DMS153 (cell line): ENCODE measurements around the gene ALOX5AP.
A peak's percentile ranks its signal among the peaks of the same experiment; 100 is the strongest.

Experiments used
- DNase-seq: peaks from one replicate; lab custom pipeline; 2025; lab: John Stamatoyannopoulos, UW

Gene ALOX5AP

DNA sequence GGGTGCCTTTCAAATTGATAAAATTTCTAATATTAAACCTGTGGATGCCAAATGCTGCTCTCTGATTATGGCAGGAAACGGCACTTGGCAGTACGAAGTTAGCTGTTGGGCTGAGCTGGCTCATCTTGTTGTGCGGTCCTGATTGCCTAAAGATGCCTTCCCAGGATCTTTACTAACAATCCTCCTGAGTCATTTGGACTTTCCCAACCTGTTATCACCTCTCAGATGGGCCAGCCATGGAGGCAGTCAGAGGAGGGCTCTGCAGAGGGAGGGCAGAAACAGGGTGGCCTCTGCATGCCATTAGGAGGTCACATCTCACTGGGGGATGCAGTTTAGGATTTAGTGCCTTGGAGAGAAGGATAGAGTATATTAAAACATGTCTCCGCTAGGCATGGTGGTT, 27.3 kb downstream of the ALOX5AP start:
- no peak for DNase-seq

GRCh38 chr13:30763786-30764413, 28.6 kb downstream of the ALOX5AP start:
- DNase-seq, result no peak

- no peak for DNase-seq
Observed at GRCh38 chr13:30766231-30766630, 30.9 kb downstream of the ALOX5AP start.

GRCh38 chr13:30770929-30771328, 35.6 kb downstream of the ALOX5AP start:
- DNase-seq, result no peak

- DNase-seq, result no peak
Observed at GRCh38 chr13:30773561-30773960, 38.2 kb downstream of the ALOX5AP start.

GRCh38 chr13:30774214-30774730, 38.9 kb downstream of the ALOX5AP start:
- DNase-seq, result no peak

DNA sequence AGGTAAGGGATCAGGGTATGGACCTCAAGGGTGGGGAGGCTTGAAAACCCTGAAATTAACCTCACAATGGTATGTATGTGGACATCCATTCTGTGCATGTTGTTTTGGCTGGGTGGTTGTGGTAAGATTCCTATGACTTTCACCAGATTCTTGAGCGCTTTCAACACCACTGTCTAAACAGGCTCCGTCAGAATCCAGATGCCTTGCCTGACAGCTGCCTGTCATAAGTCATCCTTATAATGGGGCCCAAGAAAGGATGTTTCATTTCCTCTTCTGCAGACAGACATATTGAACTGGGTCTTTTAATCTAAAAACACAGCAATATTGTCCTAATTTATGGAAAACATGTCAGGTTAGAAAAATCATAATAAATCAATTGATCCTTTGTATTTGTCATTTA, 41.3 kb downstream of the ALOX5AP start:
- DNase-seq, result no peak

- no peak for DNase-seq
Observed at GRCh38 chr13:30779016-30779415, 43.7 kb downstream of the ALOX5AP start.

DNA sequence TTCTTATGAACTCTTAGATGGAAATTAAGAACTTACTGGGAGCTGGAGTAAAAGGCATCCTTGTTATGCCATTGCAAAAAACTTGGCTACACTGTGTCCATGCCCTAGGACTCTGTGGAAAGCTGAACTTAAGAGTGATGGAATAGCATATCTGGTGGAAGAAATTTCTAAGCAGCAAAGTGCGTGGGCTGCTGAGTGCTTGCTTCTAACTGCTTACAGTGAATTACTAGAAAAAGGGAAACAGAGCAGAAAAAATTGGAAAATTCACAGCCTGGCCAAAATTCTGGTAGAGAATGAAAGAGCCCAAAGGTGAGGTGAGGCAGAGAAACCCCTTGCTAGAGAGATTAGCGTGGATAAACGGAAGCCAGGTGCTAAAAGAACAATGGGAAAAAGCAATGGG, 44.3 kb downstream of the ALOX5AP start:
- DNase-seq, result no peak

DNA sequence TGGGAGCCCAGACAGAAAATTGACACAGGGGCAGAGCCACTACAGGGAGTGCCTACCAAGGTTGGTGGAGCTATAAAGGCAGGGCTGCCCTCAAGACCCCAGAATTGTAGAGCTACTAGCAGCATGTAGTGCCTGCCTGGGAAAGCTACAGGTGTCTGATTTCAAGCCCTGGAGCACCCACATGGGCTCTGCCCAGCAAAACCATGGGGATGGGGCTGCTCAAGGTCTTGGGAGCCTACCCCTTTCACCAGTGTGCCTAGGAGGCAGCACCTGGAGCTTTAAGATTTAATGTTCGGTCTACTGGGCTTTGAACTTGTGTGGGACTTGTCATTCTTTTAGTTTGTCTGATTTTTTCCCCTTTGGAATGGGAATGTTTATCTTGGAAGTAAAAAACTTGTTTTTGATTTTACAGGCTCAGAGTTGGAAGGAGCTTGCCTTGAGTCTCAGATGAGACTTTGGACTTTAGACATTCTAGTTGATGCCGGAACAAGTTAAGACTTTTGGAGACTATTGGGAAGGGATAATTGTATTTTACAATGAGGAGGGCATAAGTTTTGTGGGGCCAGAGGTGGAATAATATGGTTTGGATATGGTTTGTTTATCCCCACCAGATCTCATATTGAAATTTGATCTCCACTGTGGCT, 45.1 kb downstream of the ALOX5AP start:
- no peak for DNase-seq

DNA sequence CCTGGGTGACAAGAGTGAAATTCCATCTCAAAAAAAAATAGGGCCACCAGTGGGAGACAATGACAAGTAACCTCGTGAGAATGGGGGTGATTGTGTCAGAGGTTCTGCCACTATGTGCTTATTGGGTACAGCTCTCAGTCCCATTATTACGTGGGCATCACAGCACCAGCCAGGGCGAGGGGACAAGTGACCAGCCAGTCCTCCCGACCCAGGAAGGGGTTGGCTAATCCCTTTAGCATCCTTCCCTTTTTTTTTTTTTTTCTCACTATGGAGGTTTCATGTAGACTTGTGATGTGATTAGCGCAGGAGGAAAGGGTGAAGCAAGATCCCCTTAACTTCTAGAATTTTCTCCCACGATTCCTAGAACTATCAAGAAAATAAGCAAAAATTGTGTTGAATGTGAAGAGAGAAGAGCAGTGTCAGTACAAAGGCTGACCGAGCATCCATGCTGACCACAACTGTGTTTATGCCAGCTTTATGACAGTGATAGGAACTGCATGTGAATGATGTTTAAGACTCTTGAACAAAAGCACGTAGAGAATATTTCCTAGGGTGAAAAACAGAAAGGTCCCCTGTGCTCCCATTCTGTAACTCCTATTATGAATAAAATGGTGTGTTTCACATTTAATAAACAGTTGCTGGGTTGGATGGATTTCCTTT, 50.0 kb downstream of the ALOX5AP start:
- DNase-seq, result no peak

DNA sequence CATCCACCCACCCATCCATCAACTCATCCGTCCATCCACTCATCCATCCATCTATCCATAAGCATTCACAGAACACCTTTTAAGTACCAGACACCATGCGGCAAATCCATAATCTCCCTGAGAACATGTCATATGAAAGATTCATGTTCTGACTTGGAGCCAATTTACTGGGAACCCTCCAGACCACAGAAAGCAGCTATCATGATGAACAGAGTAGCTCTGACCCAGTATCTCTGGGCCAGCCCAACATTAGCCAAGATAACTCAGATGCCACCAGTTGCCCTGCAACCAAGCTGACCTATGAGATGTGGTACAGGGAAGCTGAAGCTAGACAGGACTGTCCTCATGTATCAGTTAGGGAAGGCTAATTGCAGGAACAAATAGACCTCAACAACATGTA, 51.3 kb downstream of the ALOX5AP start:
- DNase-seq, result no peak

- no peak for DNase-seq
Observed at GRCh38 chr13:30787738-30788525, 52.6 kb downstream of the ALOX5AP start.

DNA sequence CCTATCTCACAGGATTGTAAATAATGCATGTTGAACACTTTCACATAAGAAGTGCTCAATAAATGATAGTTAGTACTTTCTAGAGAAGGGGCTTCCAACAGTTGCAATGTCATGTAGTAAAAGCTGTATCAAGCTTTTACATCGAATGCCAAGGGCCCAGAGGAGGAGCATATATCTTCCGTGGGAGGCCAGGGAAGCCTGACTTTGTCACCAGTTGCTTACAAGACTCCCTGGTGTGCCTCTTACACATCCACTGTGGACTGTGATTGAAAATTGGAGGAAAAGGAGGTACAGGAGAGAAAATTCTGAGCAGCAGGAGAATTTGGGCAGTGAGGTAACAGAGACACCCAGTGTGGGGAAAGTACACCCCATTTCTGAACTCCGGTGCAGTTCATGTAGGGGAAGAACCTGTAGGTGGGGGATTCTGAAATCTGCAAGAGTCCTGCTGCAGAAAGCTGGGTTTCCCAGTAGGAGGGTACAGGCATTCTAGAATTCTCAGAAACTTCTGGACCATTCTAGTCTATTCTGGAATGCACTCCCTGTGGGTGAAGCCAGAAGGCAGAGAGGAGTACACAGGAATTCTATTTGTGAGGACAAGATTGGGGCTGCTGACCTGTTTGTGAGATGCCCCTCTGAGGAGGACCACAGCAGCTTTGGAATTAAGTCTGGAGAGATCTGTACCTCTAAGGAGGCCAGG, 54.0 kb downstream of the ALOX5AP start:
- DNase-seq, result no peak

GRCh38 chr13:30790592-30790991, 55.2 kb downstream of the ALOX5AP start:
- DNase-seq, result no peak

GRCh38 chr13:30791354-30792001, 56.1 kb downstream of the ALOX5AP start:
- no peak for DNase-seq

- peak; percentile 26 for DNase-seq
Observed at GRCh38 chr13:30792285-30793000, 57.1 kb downstream of the ALOX5AP start.

- no peak for DNase-seq
Observed at GRCh38 chr13:30796132-30796572, 60.8 kb downstream of the ALOX5AP start.

DNA sequence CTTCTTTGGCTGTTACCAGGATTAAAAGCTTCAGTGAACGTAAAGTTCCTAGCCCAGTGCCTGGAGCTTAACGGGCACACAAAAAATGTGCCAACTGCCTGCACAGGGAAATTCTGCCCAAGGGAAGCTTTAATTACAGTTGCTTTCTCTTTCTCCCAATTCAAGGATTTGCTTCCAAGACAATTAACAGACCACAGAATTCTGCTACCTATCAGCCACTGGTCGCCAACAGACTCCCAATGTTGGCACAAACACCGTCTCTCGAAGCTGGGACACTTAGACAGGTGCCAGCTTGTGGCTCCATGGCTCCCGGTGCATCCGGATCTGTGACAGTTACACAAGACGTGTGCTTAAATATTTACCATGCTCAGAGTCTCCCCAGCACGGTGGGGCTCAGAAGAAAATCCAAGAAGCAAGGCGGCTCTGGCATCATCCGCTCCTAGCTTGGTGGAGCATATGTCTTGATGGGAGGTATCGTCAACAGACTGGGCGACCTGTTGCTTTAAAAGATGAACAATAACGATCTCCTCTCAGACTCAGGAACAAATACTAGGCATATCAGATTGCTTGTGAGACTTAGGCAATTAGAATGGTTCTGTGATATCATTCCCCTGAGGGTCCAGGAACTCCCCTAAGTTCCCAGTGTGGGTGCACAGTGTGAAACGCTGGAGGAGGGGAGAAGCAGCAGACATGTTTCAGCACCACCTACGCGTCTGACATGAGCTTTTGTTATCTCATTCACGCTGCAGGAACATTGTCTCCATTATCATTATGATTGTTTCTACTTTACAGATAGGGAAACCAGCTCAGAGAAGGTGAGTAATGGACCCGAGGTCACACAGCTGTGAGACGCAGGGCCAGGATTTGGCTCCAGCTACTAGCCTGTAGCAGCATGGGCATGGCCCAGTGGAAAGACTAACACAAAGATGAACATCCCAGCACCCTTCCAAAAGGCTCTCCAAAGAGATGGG, 61.6 kb downstream of the ALOX5AP start:
- DNase-seq, result peak; percentile 4
